Measurements from ENCODE around the gene TRUB1. TPM values are rescaled to one million over a fixed set of nuclear protein-coding genes. Genes with fewer than 3 reads are reported as not detected.

TRUB1 gene
- total and polyA plus RNA-seq, 2 donors (not counting 1 experiment from before 2014, with no cell fraction given): 19.6 to 38.5 TPM

- H3K9ac ChIP-seq (ENCODE audit: insufficient read depth, low read length): no peak overlapping the region
- H3K36me3 ChIP-seq (ENCODE audit: control insufficient read depth, insufficient read depth, low read length): no peaks in the 10 kb centered on the region
- no peaks in the 10 kb centered on the region for H3K9me3 ChIP-seq (ENCODE audit: control insufficient read depth, insufficient read depth, low read depth, low read length)
- no peaks in the 10 kb centered on the region for H4K20me1 ChIP-seq (ENCODE audit: control insufficient read depth, extremely low read depth, insufficient read depth, low read length)
- H3K4me1 ChIP-seq (ENCODE audit: control insufficient read depth, extremely low read depth, insufficient read depth, low read length): no peaks in the 10 kb centered on the region
- H3K27me3 ChIP-seq (ENCODE audit: control insufficient read depth, insufficient read depth, low read length): no peaks in the 10 kb centered on the region
- H3K4me3 ChIP-seq (replicated peaks in 1 of 4; ENCODE audit: control extremely low read depth in 1 of 4, insufficient read depth in 1 of 4, low read depth in 3 of 4, low read length in 4 of 4): no peak overlapping the region
- no peak for DNase-seq (ENCODE audit: low read depth in 2 of 2)
- no peak overlapping the region for H3K27ac ChIP-seq (ENCODE audit: insufficient read depth, low read length)
- TF ChIP-seq CTCF (conservative IDR thresholded peaks at IDR 0.05 in 1 of 2, IDR thresholded peaks at IDR 0.05 in 1 of 2; ENCODE audit: low read depth in 1 of 2, low read length in 2 of 2) (no peak), EZH2 (IDR thresholded peaks at IDR 0.05; ENCODE audit: low read length, missing control alignments) (no peak)
- H3K79me2 ChIP-seq (ENCODE audit: control insufficient read depth, insufficient read depth, low read length): no peaks in the 10 kb centered on the region
- H3K4me2 ChIP-seq (ENCODE audit: extremely low read depth, insufficient read depth, low read length): no peak overlapping the region
- no peak overlapping the region for H2AFZ ChIP-seq (ENCODE audit: low read length)
These were observed 40.4 kb upstream of the TRUB1 start for GRCh38 chr10:114897593-114897992.

DNA sequence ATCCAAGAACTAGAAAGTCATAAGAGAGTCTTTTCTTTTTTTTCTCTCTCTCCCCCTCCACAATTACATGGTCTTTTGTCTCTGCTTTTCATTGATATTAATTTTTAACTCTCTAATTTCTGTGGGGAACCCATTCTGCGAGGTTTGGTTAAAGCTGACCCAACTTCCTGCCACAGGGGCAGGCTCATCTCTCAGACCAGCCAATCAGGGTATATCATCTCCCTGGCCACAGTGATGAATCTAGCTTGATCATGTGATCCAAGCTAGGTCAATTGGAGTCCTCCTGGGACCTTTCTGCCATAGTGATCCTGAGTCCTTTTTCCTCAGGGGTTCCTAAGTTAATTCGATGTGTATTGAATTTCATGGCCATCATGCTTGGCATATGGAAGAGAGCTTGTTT, 38.0 kb upstream of the TRUB1 start:
- Histone ChIP-seq H3K4me1 (ENCODE audit: control insufficient read depth, extremely low read depth, insufficient read depth, low read length) (no peaks in the 10 kb centered on the region), H2AFZ (ENCODE audit: low read length) (no peak overlapping the region), H3K27ac (ENCODE audit: insufficient read depth, low read length) (no peak overlapping the region), H3K27me3 (ENCODE audit: control insufficient read depth, insufficient read depth, low read length) (no peaks in the 10 kb centered on the region), H3K9me3 (ENCODE audit: control insufficient read depth, insufficient read depth, low read depth, low read length) (no peaks in the 10 kb centered on the region), H3K9ac (ENCODE audit: insufficient read depth, low read length) (no peak overlapping the region), H3K4me3 (replicated peaks in 1 of 4; ENCODE audit: control extremely low read depth in 1 of 4, insufficient read depth in 1 of 4, low read depth in 3 of 4, low read length in 4 of 4) (no peak overlapping the region), H3K36me3 (ENCODE audit: control insufficient read depth, insufficient read depth, low read length) (no peaks in the 10 kb centered on the region), H3K4me2 (ENCODE audit: extremely low read depth, insufficient read depth, low read length) (no peak overlapping the region), H3K79me2 (ENCODE audit: control insufficient read depth, insufficient read depth, low read length) (no peaks in the 10 kb centered on the region), H4K20me1 (ENCODE audit: control insufficient read depth, extremely low read depth, insufficient read depth, low read length) (no peaks in the 10 kb centered on the region)
- no peak for DNase-seq (ENCODE audit: low read depth in 2 of 2)
- TF ChIP-seq EZH2 (IDR thresholded peaks at IDR 0.05; ENCODE audit: low read length, missing control alignments) (no peak), CTCF (conservative IDR thresholded peaks at IDR 0.05 in 1 of 2, IDR thresholded peaks at IDR 0.05 in 1 of 2; ENCODE audit: low read depth in 1 of 2, low read length in 2 of 2) (no peak)

GRCh38 chr10:114900658-114901057, 37.3 kb upstream of the TRUB1 start:
- no peaks in the 10 kb centered on the region for H3K9me3 ChIP-seq (ENCODE audit: control insufficient read depth, insufficient read depth, low read depth, low read length)
- H4K20me1 ChIP-seq (ENCODE audit: control insufficient read depth, extremely low read depth, insufficient read depth, low read length): no peaks in the 10 kb centered on the region
- H3K27me3 ChIP-seq (ENCODE audit: control insufficient read depth, insufficient read depth, low read length): no peaks in the 10 kb centered on the region
- H3K4me2 ChIP-seq (ENCODE audit: extremely low read depth, insufficient read depth, low read length): no peak overlapping the region
- H2AFZ ChIP-seq (ENCODE audit: low read length): no peak overlapping the region
- no peaks in the 10 kb centered on the region for H3K79me2 ChIP-seq (ENCODE audit: control insufficient read depth, insufficient read depth, low read length)
- DNase-seq (ENCODE audit: low read depth in 2 of 2): no peak
- H3K27ac ChIP-seq (ENCODE audit: insufficient read depth, low read length): no peak overlapping the region
- H3K4me3 ChIP-seq (replicated peaks in 1 of 4; ENCODE audit: control extremely low read depth in 1 of 4, insufficient read depth in 1 of 4, low read depth in 3 of 4, low read length in 4 of 4): no peak overlapping the region
- no peaks in the 10 kb centered on the region for H3K4me1 ChIP-seq (ENCODE audit: control insufficient read depth, extremely low read depth, insufficient read depth, low read length)
- H3K9ac ChIP-seq (ENCODE audit: insufficient read depth, low read length): no peak overlapping the region
- TF ChIP-seq EZH2 (IDR thresholded peaks at IDR 0.05; ENCODE audit: low read length, missing control alignments): no peak
- no peak for TF ChIP-seq CTCF (conservative IDR thresholded peaks at IDR 0.05 in 1 of 2, IDR thresholded peaks at IDR 0.05 in 1 of 2; ENCODE audit: low read depth in 1 of 2, low read length in 2 of 2)
- no peaks in the 10 kb centered on the region for H3K36me3 ChIP-seq (ENCODE audit: control insufficient read depth, insufficient read depth, low read length)
